DOHH2 (cell line): Measurements from ENCODE around the gene CTNNA2.
"Not testable (repeated sequence)": the region's sequence is repeated elsewhere in the genome, so short reads cannot be mapped to it uniquely, and the experiment has no call there.

Source experiments
- H3F3A ChIP-seq: fragments of 200-600 bp; sonication (generic), shearing (Covaris generic); 2 replicates; pipeline ENCODE4 v1.6.0; 2016; ENCODE audit warnings: antibody characterized with exemption, mild to moderate bottlenecking; ENCODE audit not compliant: control insufficient read depth, insufficient read depth
- H3K27ac ChIP-seq: fragments of 200-600 bp; sonication (generic); 2 replicates; pipeline ENCODE4 v1.5.1; 2014; ENCODE audit warnings: low read depth, mild to moderate bottlenecking, low read length, moderate library complexity
- H3K27me3 ChIP-seq: fragments of 200-600 bp; sonication (generic); 2 replicates; pipeline ENCODE4 v1.6.1; 2014; ENCODE audit warnings: mild to moderate bottlenecking, low read length, mixed read lengths; ENCODE audit not compliant: control insufficient read depth
- H3K36me3 ChIP-seq: fragments of 200-600 bp; sonication (generic); 2 replicates; pipeline ENCODE4 v1.6.1; 2014; ENCODE audit warnings: mild to moderate bottlenecking, low read length, moderate library complexity, mixed read lengths; ENCODE audit not compliant: control insufficient read depth
- H3K4me1 ChIP-seq: fragments of 200-600 bp; sonication (generic); 2 replicates; pipeline ENCODE4 v1.6.1; 2014; ENCODE audit warnings: mild to moderate bottlenecking, low read length, mixed read lengths; ENCODE audit not compliant: control insufficient read depth
- H3K4me2 ChIP-seq: fragments of 200-600 bp; sonication (generic); 2 replicates; pipeline ENCODE4 v1.6.0; 2014; ENCODE audit warnings: mild to moderate bottlenecking, low read length, moderate library complexity
- H3K4me3 ChIP-seq: fragments of 200-600 bp; sonication (generic); 2 replicates; pipeline ENCODE4 v1.5.1; 2014; ENCODE audit warnings: mild to moderate bottlenecking, low read length, mixed read lengths
- H3K79me2 ChIP-seq: fragments of 200-600 bp; sonication (generic); 2 replicates; pipeline ENCODE4 v1.6.1; 2014; ENCODE audit warnings: mild to moderate bottlenecking, low read length, mixed read lengths; ENCODE audit not compliant: control insufficient read depth
- H3K9me2 ChIP-seq: fragments of 200-600 bp; sonication (generic); replicated peaks from 2 replicates; pipeline ENCODE4 v1.6.1; 2014; ENCODE audit warnings: mild to moderate bottlenecking, low read length, mixed read lengths; ENCODE audit not compliant: control insufficient read depth
- H3K9me3 ChIP-seq: fragments of 200-600 bp; sonication (generic); 2 replicates; pipeline ENCODE4 v1.6.1; 2014; ENCODE audit warnings: antibody characterized with exemption, low read length, mixed read lengths; ENCODE audit not compliant: control insufficient read depth, insufficient read depth
- H4K20me1 ChIP-seq: fragments of 200-600 bp; sonication (generic); 2 replicates; pipeline ENCODE4 v1.6.0; 2014; ENCODE audit warnings: low read depth, mild to moderate bottlenecking, antibody characterized with exemption, low read length, moderate library complexity; ENCODE audit not compliant: control insufficient read depth, insufficient read depth
- CTCF ChIP-seq: fragments of 200-600 bp; sonication (generic); IDR thresholded peaks from one replicate; pipeline ENCODE4 v1.5.1; 2014; ENCODE audit warnings: antibody characterized with exemption, mild to moderate bottlenecking, low read depth, low read length; ENCODE audit not compliant: poor library complexity, severe bottlenecking
- EZH2phosphoT487 ChIP-seq: fragments of 200-600 bp; sonication (generic); IDR thresholded peaks from 2 replicates; pipeline ENCODE4 v1.6.1; 2017; ENCODE audit warnings: borderline replicate concordance, mild to moderate bottlenecking, antibody characterized with exemption, low read length, moderate library complexity, mixed read lengths

CTNNA2 gene

GRCh38 chr2:80030135-80030534 lies 517.3 kb downstream of the CTNNA2 start:
- H3K27ac ChIP-seq = no peak overlapping the region
- no peaks in the 10 kb centered on the region for H3K4me1 ChIP-seq
- no peaks in the 10 kb centered on the region for H3K79me2 ChIP-seq
- H3K4me2 ChIP-seq = no peak overlapping the region
- H3K4me3 ChIP-seq = no peak overlapping the region
- no peaks in the 10 kb centered on the region for H3K9me3 ChIP-seq
- H3F3A ChIP-seq = no peaks in the 10 kb centered on the region
- no peaks in the 10 kb centered on the region for H4K20me1 ChIP-seq
- H3K36me3 ChIP-seq = no peaks in the 10 kb centered on the region
- TF ChIP-seq EZH2phosphoT487 (no peak), CTCF (no peak)
- no peaks in the 10 kb centered on the region for H3K27me3 ChIP-seq
- H3K9me2 ChIP-seq = no peaks in the 10 kb centered on the region

- H3K9me3 ChIP-seq, H3K27ac ChIP-seq, H3K27me3 ChIP-seq, H3K4me2 ChIP-seq, H3K4me3 ChIP-seq, H3K36me3 ChIP-seq, H3K79me2 ChIP-seq, H3K9me2 ChIP-seq, H3K4me1 ChIP-seq, H3F3A ChIP-seq, H4K20me1 ChIP-seq: not testable (repeated sequence)
These were observed 519.8 kb downstream of the CTNNA2 start for GRCh38 chr2:80032684-80033083.

GRCh38 chr2:80035749-80036285 lies 523.0 kb downstream of the CTNNA2 start:
- H3K4me1 ChIP-seq = no peaks in the 10 kb centered on the region
- no peaks in the 10 kb centered on the region for H4K20me1 ChIP-seq
- TF ChIP-seq EZH2phosphoT487 (no peak), CTCF (no peak)
- no peak overlapping the region for H3K4me3 ChIP-seq
- H3K9me3 ChIP-seq = no peaks in the 10 kb centered on the region
- H3K27ac ChIP-seq = no peak overlapping the region
- no peaks in the 10 kb centered on the region for H3K79me2 ChIP-seq
- H3K27me3 ChIP-seq = no peaks in the 10 kb centered on the region
- H3K9me2 ChIP-seq = no peaks in the 10 kb centered on the region
- H3K4me2 ChIP-seq = no peak overlapping the region
- no peaks in the 10 kb centered on the region for H3K36me3 ChIP-seq
- no peaks in the 10 kb centered on the region for H3F3A ChIP-seq

- no peaks in the 10 kb centered on the region for H3K9me3 ChIP-seq
- H3K4me2 ChIP-seq = no peak overlapping the region
- no peaks in the 10 kb centered on the region for H3K27me3 ChIP-seq
- no peaks in the 10 kb centered on the region for H3K4me1 ChIP-seq
- H3K36me3 ChIP-seq = no peaks in the 10 kb centered on the region
- no peaks in the 10 kb centered on the region for H3K9me2 ChIP-seq
- TF ChIP-seq EZH2phosphoT487 = no peak
- no peak for TF ChIP-seq CTCF
- no peak overlapping the region for H3K27ac ChIP-seq
- no peaks in the 10 kb centered on the region for H3K79me2 ChIP-seq
- H4K20me1 ChIP-seq = no peaks in the 10 kb centered on the region
- no peaks in the 10 kb centered on the region for H3F3A ChIP-seq
- H3K4me3 ChIP-seq = no peak overlapping the region
These were observed 524.5 kb downstream of the CTNNA2 start for GRCh38 chr2:80037310-80037709.
